ENCODE measurements around the gene FBXW5.

FBXW5 gene

DNA sequence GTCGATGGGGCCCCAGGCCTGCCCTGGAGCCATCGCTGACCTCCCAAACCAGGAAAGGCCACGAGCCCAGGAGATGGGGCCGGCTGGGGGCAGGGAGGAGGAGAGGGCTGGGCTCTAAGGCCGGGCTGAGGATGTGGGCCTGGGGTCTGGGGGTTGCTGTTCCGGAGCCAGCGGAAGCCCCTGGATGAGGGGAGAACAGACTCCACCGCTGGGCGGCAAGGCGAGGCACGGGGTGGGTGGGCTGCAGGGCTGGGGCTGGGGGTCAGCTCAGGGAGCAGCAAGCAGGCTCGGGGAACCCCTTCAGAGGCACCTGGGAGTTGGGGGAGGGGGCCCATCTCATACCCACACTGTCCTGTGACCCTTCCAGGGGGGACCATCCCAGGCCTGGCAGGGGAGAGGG, 19.2 kb upstream of the FBXW5 start:
- no peaks in the 10 kb centered on the region for H3K36me3 ChIP-seq (ENCODE audit: insufficient read depth)
- H3K79me2 ChIP-seq (ENCODE audit: insufficient read depth, low read depth), result no peaks in the 10 kb centered on the region
- H3K27ac ChIP-seq, result no peak overlapping the region
- no peaks in the 10 kb centered on the region; the same call in 1 of the 2 replicates for H3K27me3 ChIP-seq (ENCODE audit: insufficient read depth, low read depth)
- H3K9ac ChIP-seq, result no peak overlapping the region
- no peak overlapping the region for H3K4me2 ChIP-seq
- peaks cover 41% of the 10 kb centered on the region for H3K4me1 ChIP-seq (ENCODE audit: low read depth, poor library complexity, severe bottlenecking)
- TF ChIP-seq, protein P1, sequence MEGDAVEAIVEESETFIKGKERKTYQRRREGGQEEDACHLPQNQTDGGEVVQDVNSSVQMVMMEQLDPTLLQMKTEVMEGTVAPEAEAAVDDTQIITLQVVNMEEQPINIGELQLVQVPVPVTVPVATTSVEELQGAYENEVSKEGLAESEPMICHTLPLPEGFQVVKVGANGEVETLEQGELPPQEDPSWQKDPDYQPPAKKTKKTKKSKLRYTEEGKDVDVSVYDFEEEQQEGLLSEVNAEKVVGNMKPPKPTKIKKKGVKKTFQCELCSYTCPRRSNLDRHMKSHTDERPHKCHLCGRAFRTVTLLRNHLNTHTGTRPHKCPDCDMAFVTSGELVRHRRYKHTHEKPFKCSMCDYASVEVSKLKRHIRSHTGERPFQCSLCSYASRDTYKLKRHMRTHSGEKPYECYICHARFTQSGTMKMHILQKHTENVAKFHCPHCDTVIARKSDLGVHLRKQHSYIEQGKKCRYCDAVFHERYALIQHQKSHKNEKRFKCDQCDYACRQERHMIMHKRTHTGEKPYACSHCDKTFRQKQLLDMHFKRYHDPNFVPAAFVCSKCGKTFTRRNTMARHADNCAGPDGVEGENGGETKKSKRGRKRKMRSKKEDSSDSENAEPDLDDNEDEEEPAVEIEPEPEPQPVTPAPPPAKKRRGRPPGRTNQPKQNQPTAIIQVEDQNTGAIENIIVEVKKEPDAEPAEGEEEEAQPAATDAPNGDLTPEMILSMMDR (conservative IDR thresholded peaks at IDR 0.05; ENCODE audit: low read depth, low read length), result no peak
- no peaks in the 10 kb centered on the region for H4K20me1 ChIP-seq (ENCODE audit: insufficient read depth)
- no peak overlapping the region for H2AFZ ChIP-seq (ENCODE audit: low read depth)
- no peak overlapping the region for H3K4me3 ChIP-seq (IDR thresholded peaks at IDR 0.05; ENCODE audit: insufficient read depth, low read depth, low read length)

DNA sequence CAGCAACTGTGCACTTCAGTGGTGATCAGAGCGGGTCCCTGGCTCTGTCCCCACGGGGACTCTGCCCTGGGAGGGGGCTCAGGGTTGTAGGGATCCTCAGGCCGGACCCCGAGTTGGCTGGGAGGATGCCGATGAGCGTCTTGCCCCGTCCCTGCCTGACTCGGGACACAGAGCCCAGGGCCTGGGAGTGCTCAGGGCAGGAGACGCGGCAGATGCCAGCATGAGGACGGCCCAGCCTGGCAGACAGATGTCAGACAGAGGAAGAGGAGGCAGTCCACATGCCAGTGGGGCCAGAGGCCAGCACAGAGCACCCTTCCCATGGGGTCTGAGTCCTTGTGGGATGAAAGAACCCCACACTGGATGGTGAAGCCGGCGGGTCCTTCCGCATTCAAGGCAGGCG, 18.8 kb upstream of the FBXW5 start:
- no peak overlapping the region for H3K27ac ChIP-seq
- no peaks in the 10 kb centered on the region; the same call in 1 of the 2 replicates for H3K27me3 ChIP-seq (ENCODE audit: insufficient read depth, low read depth)
- no peak overlapping the region for H2AFZ ChIP-seq (ENCODE audit: low read depth)
- TF ChIP-seq, protein P1 (conservative IDR thresholded peaks at IDR 0.05; ENCODE audit: low read depth, low read length), result no peak
- no peaks in the 10 kb centered on the region for H3K36me3 ChIP-seq (ENCODE audit: insufficient read depth)
- H3K4me2 ChIP-seq, result no peak overlapping the region
- H3K79me2 ChIP-seq (ENCODE audit: insufficient read depth, low read depth), result no peaks in the 10 kb centered on the region
- no peak overlapping the region for H3K9ac ChIP-seq
- peaks cover 41% of the 10 kb centered on the region for H3K4me1 ChIP-seq (ENCODE audit: low read depth, poor library complexity, severe bottlenecking)
- no peak overlapping the region for H3K4me3 ChIP-seq (IDR thresholded peaks at IDR 0.05; ENCODE audit: insufficient read depth, low read depth, low read length)
- H4K20me1 ChIP-seq (ENCODE audit: insufficient read depth), result no peaks in the 10 kb centered on the region

DNA sequence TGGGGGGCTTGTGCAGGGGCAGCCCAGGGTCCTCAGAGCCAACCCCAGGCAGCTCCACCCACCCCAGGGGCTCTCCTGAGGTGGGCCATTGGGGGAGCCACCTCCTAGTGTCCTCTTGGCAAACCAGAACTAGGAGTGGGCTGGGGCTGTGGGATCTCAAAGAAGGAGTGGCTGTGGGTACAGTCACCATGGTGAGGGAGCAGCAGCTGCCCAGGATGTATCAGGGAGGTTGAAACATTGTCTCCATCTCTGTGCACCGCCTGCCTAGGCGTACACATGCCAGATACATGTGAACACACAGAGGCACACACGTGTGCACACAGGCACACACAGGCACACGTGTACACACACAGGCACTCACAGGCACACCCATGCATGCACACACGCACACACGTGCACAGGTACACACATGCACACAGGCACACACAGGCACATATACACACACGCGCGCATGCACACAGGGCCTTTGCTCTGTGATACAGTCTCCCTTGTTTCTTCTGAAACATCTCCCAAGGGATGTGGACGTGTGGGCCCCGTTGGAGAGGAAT, 18.2 kb upstream of the FBXW5 start:
- Histone ChIP-seq H3K4me3 (IDR thresholded peaks at IDR 0.05; ENCODE audit: insufficient read depth, low read depth, low read length) (no peak overlapping the region), H2AFZ (ENCODE audit: low read depth) (no peak overlapping the region), H3K79me2 (ENCODE audit: insufficient read depth, low read depth) (no peaks in the 10 kb centered on the region), H3K9ac (no peak overlapping the region), H3K36me3 (ENCODE audit: insufficient read depth) (no peaks in the 10 kb centered on the region), H3K27ac (no peak overlapping the region), H4K20me1 (ENCODE audit: insufficient read depth) (no peaks in the 10 kb centered on the region), H3K4me1 (ENCODE audit: low read depth, poor library complexity, severe bottlenecking) (peaks cover 41% of the 10 kb centered on the region), H3K4me2 (no peak overlapping the region), H3K27me3 (ENCODE audit: insufficient read depth, low read depth) (no peaks in the 10 kb centered on the region; the same call in 1 of the 2 replicates)
- TF ChIP-seq, protein P1 (conservative IDR thresholded peaks at IDR 0.05; ENCODE audit: low read depth, low read length), result no peak

DNA sequence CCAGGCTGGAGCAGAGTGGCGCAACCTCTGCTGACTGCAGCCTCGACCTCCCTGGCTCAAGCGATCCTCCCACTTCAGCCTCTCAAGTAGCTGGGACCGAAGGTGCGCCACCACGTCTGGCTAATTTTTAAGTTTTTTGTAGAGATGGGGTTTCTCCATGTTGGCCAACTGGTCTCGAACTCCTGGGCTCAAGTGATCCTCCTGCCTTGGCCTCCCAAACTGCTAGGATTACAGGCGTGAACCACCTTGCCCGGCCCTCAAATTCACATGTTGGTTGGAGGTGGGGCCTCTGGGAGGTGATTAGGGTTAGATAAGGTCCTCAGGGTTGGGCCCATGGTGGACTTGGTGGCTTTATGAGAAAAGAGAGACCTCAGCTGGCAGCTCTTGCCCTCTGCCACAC, 17.6 kb upstream of the FBXW5 start:
- Histone ChIP-seq H3K79me2 (ENCODE audit: insufficient read depth, low read depth) (no peaks in the 10 kb centered on the region), H3K4me1 (ENCODE audit: low read depth, poor library complexity, severe bottlenecking) (peaks cover 41% of the 10 kb centered on the region), H2AFZ (ENCODE audit: low read depth) (no peak overlapping the region), H3K4me2 (no peak overlapping the region), H4K20me1 (ENCODE audit: insufficient read depth) (no peaks in the 10 kb centered on the region), H3K9ac (no peak overlapping the region), H3K4me3 (IDR thresholded peaks at IDR 0.05; ENCODE audit: insufficient read depth, low read depth, low read length) (no peak overlapping the region), H3K27me3 (ENCODE audit: insufficient read depth, low read depth) (no peaks in the 10 kb centered on the region; the same call in 1 of the 2 replicates), H3K27ac (no peak overlapping the region), H3K36me3 (ENCODE audit: insufficient read depth) (no peaks in the 10 kb centered on the region)
- TF ChIP-seq, protein P1 (conservative IDR thresholded peaks at IDR 0.05; ENCODE audit: low read depth, low read length), result no peak

All from KMS-11 (cell line).